ENCODE results near the gene EPSTI1. TPM values are rescaled to one million over a fixed set of nuclear protein-coding genes. Genes with fewer than 3 reads are reported as not detected.

EPSTI1 gene
- polyA plus RNA-seq, 1 of the 3 experiments (the other 2 are of a cell fraction): 0.02 TPM

- Histone ChIP-seq H4K20me1 (ENCODE audit: insufficient read depth) (no peaks in the 10 kb centered on the region), H3K9me2 (no peaks in the 10 kb centered on the region), H3K27me3 (ENCODE audit: insufficient read depth) (no peaks in the 10 kb centered on the region), H2AFZ (ENCODE audit: low read depth) (no peak overlapping the region), H3K9me3 (no peaks in the 10 kb centered on the region), H3K9ac (no peak overlapping the region), H3K36me3 (replicated peaks in 1 of 2; ENCODE audit: control insufficient read depth in 1 of 2, insufficient read depth in 2 of 2, low read length in 1 of 2) (no peaks in the 10 kb centered on the region), H3K4me3 (ENCODE audit: low read depth in 2 of 2, low read length in 1 of 2) (no peak overlapping the region), H3K4me2 (no peak overlapping the region), H3K4me1 (ENCODE audit: control insufficient read depth in 1 of 2, insufficient read depth in 2 of 2, low read depth in 1 of 2, low read length in 1 of 2) (no peaks in the 10 kb centered on the region), H3K27ac (ENCODE audit: low read depth in 2 of 2, low read length in 1 of 2) (no peak overlapping the region), H3K79me2 (ENCODE audit: insufficient read depth) (no peaks in the 10 kb centered on the region), H3F3A (replicated peaks; ENCODE audit: insufficient read depth) (no peaks in the 10 kb centered on the region)
- CTCF ChIA-PET: no interaction called here
- POLR2A ChIA-PET: no interaction called here
- DNase-seq: no peak
- WGBS (ENCODE audit: low lambda C conversion rate): 27% methylated on average over 1 of the region's 1 CpG
- TF ChIP-seq, protein P1, sequence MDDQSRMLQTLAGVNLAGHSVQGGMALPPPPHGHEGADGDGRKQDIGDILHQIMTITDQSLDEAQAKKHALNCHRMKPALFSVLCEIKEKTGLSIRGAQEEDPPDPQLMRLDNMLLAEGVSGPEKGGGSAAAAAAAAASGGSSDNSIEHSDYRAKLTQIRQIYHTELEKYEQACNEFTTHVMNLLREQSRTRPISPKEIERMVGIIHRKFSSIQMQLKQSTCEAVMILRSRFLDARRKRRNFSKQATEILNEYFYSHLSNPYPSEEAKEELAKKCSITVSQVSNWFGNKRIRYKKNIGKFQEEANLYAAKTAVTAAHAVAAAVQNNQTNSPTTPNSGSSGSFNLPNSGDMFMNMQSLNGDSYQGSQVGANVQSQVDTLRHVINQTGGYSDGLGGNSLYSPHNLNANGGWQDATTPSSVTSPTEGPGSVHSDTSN (IDR thresholded peaks at IDR 0.05): no peak
- TF ChIP-seq EP300 (IDR thresholded peaks at IDR 0.05; ENCODE audit: borderline replicate concordance in 1 of 2, low read depth in 1 of 2, low read length in 1 of 2): no peak
- no peak for TF ChIP-seq USF2 (IDR thresholded peaks at IDR 0.05; ENCODE audit: borderline replicate concordance, low read depth, low read length)
- TF ChIP-seq ELF1 (IDR thresholded peaks at IDR 0.05): no peak
- TF ChIP-seq TAF1 (IDR thresholded peaks at IDR 0.05; ENCODE audit: borderline replicate concordance, low read depth, low read length): no peak
- no peak for TF ChIP-seq RAD21 (IDR thresholded peaks at IDR 0.05; ENCODE audit: low read length)
- TF ChIP-seq, protein P2, sequence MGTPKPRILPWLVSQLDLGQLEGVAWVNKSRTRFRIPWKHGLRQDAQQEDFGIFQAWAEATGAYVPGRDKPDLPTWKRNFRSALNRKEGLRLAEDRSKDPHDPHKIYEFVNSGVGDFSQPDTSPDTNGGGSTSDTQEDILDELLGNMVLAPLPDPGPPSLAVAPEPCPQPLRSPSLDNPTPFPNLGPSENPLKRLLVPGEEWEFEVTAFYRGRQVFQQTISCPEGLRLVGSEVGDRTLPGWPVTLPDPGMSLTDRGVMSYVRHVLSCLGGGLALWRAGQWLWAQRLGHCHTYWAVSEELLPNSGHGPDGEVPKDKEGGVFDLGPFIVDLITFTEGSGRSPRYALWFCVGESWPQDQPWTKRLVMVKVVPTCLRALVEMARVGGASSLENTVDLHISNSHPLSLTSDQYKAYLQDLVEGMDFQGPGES (IDR thresholded peaks at IDR 0.05; ENCODE audit: low read depth, low read length): no peak
- no peak for TF ChIP-seq FOXJ3 (CRISPR knock-in tag; IDR thresholded peaks at IDR 0.05)
- no peak for TF ChIP-seq RCOR1 (IDR thresholded peaks at IDR 0.05; ENCODE audit: low read length)
- TF ChIP-seq NRF1 (IDR thresholded peaks at IDR 0.05; ENCODE audit: low read depth, low read length): no peak
- no peak for TF ChIP-seq MXI1 (IDR thresholded peaks at IDR 0.05; ENCODE audit: low read depth, low read length)
- TF ChIP-seq MAX (IDR thresholded peaks at IDR 0.05; ENCODE audit: low read depth): no peak
- TF ChIP-seq POLR2AphosphoS5 (IDR thresholded peaks at IDR 0.05; ENCODE audit: low read depth, low read length): no peak
- no peak for TF ChIP-seq EZH2phosphoT487 (IDR thresholded peaks at IDR 0.05; ENCODE audit: borderline replicate concordance, low read depth)
- TF ChIP-seq TEAD4 (IDR thresholded peaks at IDR 0.05; ENCODE audit: borderline replicate concordance, insufficient read depth): no peak
Measured at GRCh38 chr13:42946927-42947326, 45.1 kb downstream of the EPSTI1 start.
